Left lung (tissue), 10 donors: ENCODE measurements around the gene SLC45A2. TPM values are rescaled to one million over a fixed set of nuclear protein-coding genes. Genes with fewer than 3 reads are reported as not detected.

Source experiments
- ATAC-seq: fragments of 200-7000 bp; cut with Tn5 transposase; one replicate; pipeline ENCODE4 v1.9.1; 2020; ENCODE audit warnings: moderate library complexity
- DNase-seq, 4 donors: peaks; one replicate each; pipeline ENCODE4 v3.0.0-alpha.2; 2013 to 2020
- H3K27ac ChIP-seq, 2 donors: fragments of 200-600 bp; sonication (generic) in 1 of 2; one replicate each; pipeline versions ENCODE4 v1.5.0 to v1.8.0; 2020 to 2021
- H3K27me3 ChIP-seq, 2 donors: fragments of 200-600 bp; sonication (generic) in 1 of 2; one replicate each; pipeline versions ENCODE4 v1.5.0 to v1.8.0; 2020 to 2021
- H3K36me3 ChIP-seq, 2 donors: fragments of 200-600 bp; sonication (generic) in 1 of 2; one replicate each; pipeline versions ENCODE4 v1.5.0 to v1.8.0; 2020 to 2021
- H3K4me1 ChIP-seq, 2 donors: fragments of 200-600 bp; one replicate each; pipeline ENCODE4 v1.8.0; 2021
- H3K4me3 ChIP-seq, 2 donors: fragments of 200-600 bp; sonication (generic) in 1 of 2; one replicate each; pipeline versions ENCODE4 v1.5.0 to v1.8.0; 2020 to 2021; ENCODE audit warnings: mild to moderate bottlenecking in 1 of 2
- H3K9me3 ChIP-seq, 2 donors: fragments of 200-600 bp; sonication (generic) in 1 of 2; one replicate each; pipeline versions ENCODE4 v1.5.0 to v1.8.0; 2020 to 2021
- intact Hi-C, 2 donors: fragments of 100-400 bp; cut with DNase I; formaldehyde crosslinking; loops; one replicate each; pipeline versions ENCODE4 v1.11.2 to v1.14.2; 2022
- polyA plus RNA-seq, 6 donors: library from polyadenylated mRNA; unstranded; fragments of 120-200 nt; gene quantifications; one replicate each; pipeline ENCODE4 v1.2.1, GENCODE V29; 2013; ENCODE audit not compliant: insufficient read length in 6 of 6
- total RNA-seq, 2 donors: library from RNA; stranded (reverse); fragmentation: NEBNext Ultra II Directional; extraction: Animal tissue kit (Norgen Biotek cat#: 25700); gene quantifications; one replicate each; pipeline ENCODE4 v1.2.1, GENCODE V29; 2021
- TF ChIP-seq, protein P1 (sequence below), 2 donors: fragments of 200-600 bp; sonication (generic) in 1 of 2; IDR thresholded peaks; one replicate each; pipeline versions ENCODE4 v1.5.0 to v1.8.0; 2021; ENCODE audit warnings: antibody characterized with exemption in 2 of 2
- donor health status: DM: no; HTN: yes; CAD: no.
- donor health status: DM: no; HTN: no; CAD: no.

Gene SLC45A2
- total and polyA plus RNA-seq, 8 donors = 0.08 to 0.42 (median 0.12) TPM; not detected in 3

DNA sequence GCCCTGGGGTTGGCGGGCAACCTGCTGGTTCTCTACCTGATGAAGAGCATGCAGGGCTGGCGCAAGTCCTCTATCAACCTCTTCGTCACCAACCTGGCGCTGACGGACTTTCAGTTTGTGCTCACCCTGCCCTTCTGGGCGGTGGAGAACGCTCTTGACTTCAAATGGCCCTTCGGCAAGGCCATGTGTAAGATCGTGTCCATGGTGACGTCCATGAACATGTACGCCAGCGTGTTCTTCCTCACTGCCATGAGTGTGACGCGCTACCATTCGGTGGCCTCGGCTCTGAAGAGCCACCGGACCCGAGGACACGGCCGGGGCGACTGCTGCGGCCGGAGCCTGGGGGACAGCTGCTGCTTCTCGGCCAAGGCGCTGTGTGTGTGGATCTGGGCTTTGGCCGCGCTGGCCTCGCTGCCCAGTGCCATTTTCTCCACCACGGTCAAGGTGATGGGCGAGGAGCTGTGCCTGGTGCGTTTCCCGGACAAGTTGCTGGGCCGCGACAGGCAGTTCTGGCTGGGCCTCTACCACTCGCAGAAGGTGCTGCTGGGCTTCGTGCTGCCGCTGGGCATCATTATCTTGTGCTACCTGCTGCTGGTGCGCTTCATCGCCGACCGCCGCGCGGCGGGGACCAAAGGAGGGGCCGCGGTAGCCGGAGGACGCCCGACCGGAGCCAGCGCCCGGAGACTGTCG, 47.3 kb downstream of the SLC45A2 start:
- TF ChIP-seq, protein P1, sequence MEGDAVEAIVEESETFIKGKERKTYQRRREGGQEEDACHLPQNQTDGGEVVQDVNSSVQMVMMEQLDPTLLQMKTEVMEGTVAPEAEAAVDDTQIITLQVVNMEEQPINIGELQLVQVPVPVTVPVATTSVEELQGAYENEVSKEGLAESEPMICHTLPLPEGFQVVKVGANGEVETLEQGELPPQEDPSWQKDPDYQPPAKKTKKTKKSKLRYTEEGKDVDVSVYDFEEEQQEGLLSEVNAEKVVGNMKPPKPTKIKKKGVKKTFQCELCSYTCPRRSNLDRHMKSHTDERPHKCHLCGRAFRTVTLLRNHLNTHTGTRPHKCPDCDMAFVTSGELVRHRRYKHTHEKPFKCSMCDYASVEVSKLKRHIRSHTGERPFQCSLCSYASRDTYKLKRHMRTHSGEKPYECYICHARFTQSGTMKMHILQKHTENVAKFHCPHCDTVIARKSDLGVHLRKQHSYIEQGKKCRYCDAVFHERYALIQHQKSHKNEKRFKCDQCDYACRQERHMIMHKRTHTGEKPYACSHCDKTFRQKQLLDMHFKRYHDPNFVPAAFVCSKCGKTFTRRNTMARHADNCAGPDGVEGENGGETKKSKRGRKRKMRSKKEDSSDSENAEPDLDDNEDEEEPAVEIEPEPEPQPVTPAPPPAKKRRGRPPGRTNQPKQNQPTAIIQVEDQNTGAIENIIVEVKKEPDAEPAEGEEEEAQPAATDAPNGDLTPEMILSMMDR (IDR thresholded peaks at IDR 0.05) = no peak
- Histone ChIP-seq H3K27ac (no peak overlapping the region), H3K4me3 (peak overlapping the region in 1 of 2 donors; percentile 6), H3K4me1 (peaks cover 11 to 12% of the 10 kb centered on the region in 2 donors), H3K36me3 (no peaks in the 10 kb centered on the region), H3K27me3 (peaks cover 35 to 79% of the 10 kb centered on the region in 2 donors), H3K9me3 (no peaks in the 10 kb centered on the region)
- intact Hi-C loops = loop anchor here in 1 of 2 donors (10.0 kb wide), 1 partner anchor 462 kb away; no protein-coding TSS in a partner anchor
- ATAC-seq (no peak), DNase-seq (peak in 1 of 4 donors; percentile 62)

DNA sequence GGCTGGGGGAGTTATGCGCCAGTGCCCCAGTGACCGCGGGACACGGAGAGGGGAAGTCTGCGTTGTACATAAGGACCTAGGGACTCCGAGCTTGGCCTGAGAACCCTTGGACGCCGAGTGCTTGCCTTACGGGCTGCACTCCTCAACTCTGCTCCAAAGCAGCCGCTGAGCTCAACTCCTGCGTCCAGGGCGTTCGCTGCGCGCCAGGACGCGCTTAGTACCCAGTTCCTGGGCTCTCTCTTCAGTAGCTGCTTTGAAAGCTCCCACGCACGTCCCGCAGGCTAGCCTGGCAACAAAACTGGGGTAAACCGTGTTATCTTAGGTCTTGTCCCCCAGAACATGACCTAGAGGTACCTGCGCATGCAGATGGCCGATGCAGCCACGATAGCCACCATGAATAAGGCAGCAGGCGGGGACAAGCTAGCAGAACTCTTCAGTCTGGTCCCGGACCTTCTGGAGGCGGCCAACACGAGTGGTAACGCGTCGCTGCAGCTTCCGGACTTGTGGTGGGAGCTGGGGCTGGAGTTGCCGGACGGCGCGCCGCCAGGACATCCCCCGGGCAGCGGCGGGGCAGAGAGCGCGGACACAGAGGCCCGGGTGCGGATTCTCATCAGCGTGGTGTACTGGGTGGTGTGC, 48.0 kb downstream of the SLC45A2 start, which contains the start of gene RXFP3:
Gene RXFP3 (plus strand): TSS at position 6 of the 636 bp plus-strand sequence. CDS start 355 bp downstream, at position 361.
- H3K4me1 ChIP-seq = peaks cover 11 to 12% of the 10 kb centered on the region in 2 donors
- intact Hi-C loops = loop anchor here in 1 of 2 donors (10.0 kb wide), 1 partner anchor 462 kb away; no protein-coding TSS in a partner anchor
- DNase-seq = peak in 2 of 4 donors; percentile 25 to 59
- H3K27ac ChIP-seq = no peak within 1 kb of the TSS
- peak; percentile 21 for ATAC-seq
- no peaks in the 10 kb centered on the region for H3K36me3 ChIP-seq
- H3K4me3 ChIP-seq = peak within 1 kb of the TSS; percentile 6 to 15
- peaks cover 35 to 72% of the 10 kb centered on the region in 2 donors for H3K27me3 ChIP-seq
- TF ChIP-seq, protein P1 (IDR thresholded peaks at IDR 0.05) = no peak
- H3K9me3 ChIP-seq = no peaks in the 10 kb centered on the region

DNA sequence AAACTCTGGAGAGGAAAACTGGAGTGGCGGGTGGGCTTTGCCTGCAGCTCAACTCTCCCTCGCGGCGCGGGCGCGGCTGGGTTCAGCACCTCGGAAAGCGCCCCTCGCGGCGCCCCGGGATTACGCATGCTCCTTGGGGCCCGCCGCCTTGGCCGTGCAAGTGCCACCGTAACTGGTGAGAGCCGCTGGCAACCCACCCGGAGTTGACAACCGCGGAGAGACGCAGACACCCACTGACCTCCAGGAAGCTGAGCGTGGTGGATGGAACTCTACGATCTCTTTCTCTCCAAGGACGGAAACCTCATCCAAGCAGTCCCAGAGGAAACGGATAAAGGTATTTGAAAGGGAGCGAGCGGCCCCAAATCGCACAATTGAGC, 48.5 kb downstream of the SLC45A2 start:
- peak; percentile 90 for ATAC-seq
- no peaks in the 10 kb centered on the region for H3K36me3 ChIP-seq
- DNase-seq = peak; percentile 46 to 86 (median 76)
- H3K27ac ChIP-seq = no peak overlapping the region
- intact Hi-C loops = loop anchor here in 1 of 2 donors (10.0 kb wide), 1 partner anchor 461 kb away; no protein-coding TSS in a partner anchor
- H3K27me3 ChIP-seq = peaks cover 35 to 69% of the 10 kb centered on the region in 2 donors
- peaks cover 11 to 12% of the 10 kb centered on the region in 2 donors for H3K4me1 ChIP-seq
- H3K4me3 ChIP-seq = peak overlapping the region; percentile 4 to 15
- no peaks in the 10 kb centered on the region for H3K9me3 ChIP-seq
- TF ChIP-seq, protein P1 (IDR thresholded peaks at IDR 0.05) = peak in 1 of 2 donors; percentile 8

DNA sequence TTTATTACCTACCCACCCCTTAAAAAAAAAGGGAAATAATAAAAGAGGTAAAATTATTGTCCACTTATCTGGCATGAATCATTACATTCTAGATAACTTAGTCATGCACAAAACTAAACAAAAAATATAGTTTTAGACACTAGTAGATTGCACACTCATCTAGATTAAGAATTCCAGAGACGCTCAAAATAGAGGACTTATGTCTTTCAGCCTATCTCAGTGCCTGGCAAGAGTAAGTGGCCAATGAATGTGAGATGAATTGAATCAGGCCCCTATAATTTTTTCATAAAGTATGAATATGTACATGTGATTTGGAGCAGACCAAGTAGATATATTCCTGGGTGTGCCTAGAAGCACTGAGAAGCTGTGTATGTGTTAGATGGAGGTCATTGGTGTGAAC, 50.3 kb downstream of the SLC45A2 start:
- TF ChIP-seq, protein P1 (IDR thresholded peaks at IDR 0.05) = no peak
- H3K36me3 ChIP-seq = no peaks in the 10 kb centered on the region
- H3K4me3 ChIP-seq = no peak overlapping the region
- no peak for DNase-seq
- H3K9me3 ChIP-seq = no peaks in the 10 kb centered on the region
- H3K4me1 ChIP-seq = peaks cover 11 to 12% of the 10 kb centered on the region in 2 donors
- ATAC-seq = no peak
- peaks cover 34 to 51% of the 10 kb centered on the region in 2 donors for H3K27me3 ChIP-seq
- H3K27ac ChIP-seq = no peak overlapping the region
- intact Hi-C loops = loop anchor here in 1 of 2 donors (10.0 kb wide), 1 partner anchor 459 kb away; no protein-coding TSS in a partner anchor

DNA sequence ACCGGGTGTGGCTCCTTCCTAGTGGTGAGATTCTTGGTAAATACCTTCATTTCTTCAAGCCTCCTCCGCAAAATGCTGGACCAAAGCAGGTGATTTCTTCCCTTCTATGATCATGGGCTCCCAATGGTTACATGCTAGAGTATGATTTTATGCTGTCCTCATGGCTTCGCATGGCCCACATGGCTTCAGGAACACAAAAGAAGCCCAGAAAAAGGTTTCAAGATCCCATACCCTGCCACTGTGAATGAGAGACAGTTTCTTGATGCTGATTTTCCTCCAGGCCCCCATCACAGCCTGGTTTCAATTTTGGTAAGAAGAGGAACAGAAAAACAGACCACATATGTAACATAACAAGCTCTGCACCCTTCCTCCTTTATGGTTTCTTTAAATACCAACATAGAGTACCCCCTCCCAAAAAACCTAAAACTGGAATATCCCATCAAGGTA, 50.7 kb downstream of the SLC45A2 start:
- ATAC-seq = no peak
- no peaks in the 10 kb centered on the region for H3K9me3 ChIP-seq
- intact Hi-C loops = loop anchor here in 1 of 2 donors (10.0 kb wide), 1 partner anchor 459 kb away; no protein-coding TSS in a partner anchor
- H3K36me3 ChIP-seq = no peaks in the 10 kb centered on the region
- peaks cover 29 to 46% of the 10 kb centered on the region in 2 donors for H3K27me3 ChIP-seq
- TF ChIP-seq, protein P1 (IDR thresholded peaks at IDR 0.05) = no peak
- H3K4me1 ChIP-seq = peaks cover 11 to 12% of the 10 kb centered on the region in 2 donors
- H3K27ac ChIP-seq = no peak overlapping the region
- DNase-seq = no peak
- no peak overlapping the region for H3K4me3 ChIP-seq
